Esophagus mucosa (tissue), 1 donor: ENCODE data around the gene ODF2. TPM values are rescaled to one million over a fixed set of nuclear protein-coding genes. Genes with fewer than 3 reads are reported as not detected.
"Not testable (repeated sequence)": the region's sequence is repeated elsewhere in the genome, so short reads cannot be mapped to it uniquely, and the experiment has no call there.

Source experiments
- ATAC-seq: fragments of 200-7000 bp; cut with Tn5 transposase; one replicate; pipeline ENCODE4 v1.9.1; 2020
- total RNA-seq: library from RNA; stranded (reverse); gene quantifications from one replicate; pipeline ENCODE4 v1.2.4, GENCODE V29; 2023
- donor health status: DM: yes; HTN: yes; CAD: no.

Gene ODF2
- total RNA-seq = 14.5 TPM

GRCh38 chr9:128455849-128456612 is at the start of gene ODF2:
Gene ODF2 (plus strand): TSS chr9:128456006. CDS start chr9:128456092, 86 bp downstream.
- ATAC-seq = peak; percentile 97

- ATAC-seq = no peak
Measured at GRCh38 chr9:128406848-128407391, 48.9 kb upstream of the ODF2 start.

DNA sequence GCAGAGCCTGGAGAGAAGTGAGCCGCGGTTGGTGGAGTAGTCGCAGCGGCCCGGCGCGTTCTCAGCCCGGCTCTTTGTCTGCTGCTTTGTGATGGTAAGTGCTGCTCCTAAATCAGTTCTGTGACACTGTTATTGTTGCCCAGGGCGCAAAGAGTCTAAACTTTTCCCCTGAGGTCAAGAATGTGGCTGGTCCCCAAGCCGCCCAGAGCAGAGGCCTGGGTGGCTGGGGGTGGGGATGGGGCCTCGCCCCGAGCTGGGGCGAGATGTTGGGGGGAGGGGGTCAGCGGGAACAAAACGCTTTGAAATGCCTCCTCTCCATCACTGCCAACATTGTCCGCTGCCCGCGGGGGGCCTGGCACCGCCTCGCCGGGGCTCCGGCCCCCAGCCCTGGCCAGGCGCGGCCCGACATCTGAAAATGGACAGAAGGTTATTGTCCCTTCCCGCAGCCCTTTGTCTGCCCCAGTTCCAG is 46.8 kb upstream of the ODF2 start:
- ATAC-seq = no peak

DNA sequence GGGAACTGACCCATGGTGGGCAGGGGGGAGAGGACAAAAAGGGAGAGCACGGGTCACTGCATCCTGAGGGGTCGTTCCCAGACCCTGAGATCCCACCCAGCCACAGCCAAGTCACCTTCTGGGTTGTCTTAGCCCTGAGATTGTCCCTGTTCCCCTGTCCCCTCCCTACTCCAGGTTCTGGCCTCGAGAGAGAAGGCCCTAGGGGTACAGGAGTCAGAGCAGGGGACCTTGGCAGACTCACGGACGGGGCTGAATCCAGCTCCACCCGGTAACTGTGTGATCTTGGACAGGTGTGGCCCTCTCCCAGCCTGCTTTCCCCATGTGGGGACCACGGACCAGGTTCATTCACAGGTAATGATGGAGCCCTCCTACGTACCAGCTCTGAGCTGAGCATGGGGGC is 46.4 kb upstream of the ODF2 start:
- no peak for ATAC-seq

- ATAC-seq = no peak
Measured at GRCh38 chr9:128409978-128410377, 45.8 kb upstream of the ODF2 start.

DNA sequence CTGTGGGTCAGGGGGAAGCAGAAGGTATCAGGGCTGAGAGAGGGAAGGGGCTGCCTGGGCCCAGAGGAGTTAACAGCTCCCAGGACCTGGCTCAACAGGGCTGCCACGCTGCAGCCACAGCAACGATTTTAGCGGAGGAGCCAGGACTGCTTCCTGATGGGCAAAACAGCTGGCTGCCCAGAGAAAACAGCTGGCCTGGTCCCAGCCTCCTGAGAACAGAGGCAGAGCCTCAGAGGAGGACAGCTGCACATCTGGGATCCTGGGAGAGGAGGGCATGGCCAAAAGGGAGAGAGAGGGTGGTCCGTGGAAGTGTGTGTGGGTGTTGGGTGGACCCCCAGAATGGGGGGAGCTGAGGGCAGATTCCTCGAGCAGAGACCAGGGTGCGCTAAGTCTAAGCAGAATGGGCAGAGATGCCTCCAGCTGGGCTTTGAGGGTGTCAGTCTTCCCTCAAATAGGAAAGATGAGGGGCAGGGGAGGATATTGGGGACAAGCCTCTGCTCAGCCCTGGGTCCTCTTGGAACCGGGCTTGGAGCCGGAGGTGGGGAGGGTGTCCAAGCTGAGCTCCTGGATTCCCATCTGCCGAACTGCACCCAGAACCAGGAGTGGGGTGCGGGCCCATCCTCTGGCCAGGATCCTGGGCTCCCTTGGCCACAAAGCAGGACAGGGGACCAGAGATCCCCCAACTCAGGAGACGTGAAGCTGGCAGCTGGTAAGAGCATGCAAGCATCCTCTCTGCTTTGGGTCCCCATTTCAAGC is 44.3 kb upstream of the ODF2 start:
- ATAC-seq = no peak

DNA sequence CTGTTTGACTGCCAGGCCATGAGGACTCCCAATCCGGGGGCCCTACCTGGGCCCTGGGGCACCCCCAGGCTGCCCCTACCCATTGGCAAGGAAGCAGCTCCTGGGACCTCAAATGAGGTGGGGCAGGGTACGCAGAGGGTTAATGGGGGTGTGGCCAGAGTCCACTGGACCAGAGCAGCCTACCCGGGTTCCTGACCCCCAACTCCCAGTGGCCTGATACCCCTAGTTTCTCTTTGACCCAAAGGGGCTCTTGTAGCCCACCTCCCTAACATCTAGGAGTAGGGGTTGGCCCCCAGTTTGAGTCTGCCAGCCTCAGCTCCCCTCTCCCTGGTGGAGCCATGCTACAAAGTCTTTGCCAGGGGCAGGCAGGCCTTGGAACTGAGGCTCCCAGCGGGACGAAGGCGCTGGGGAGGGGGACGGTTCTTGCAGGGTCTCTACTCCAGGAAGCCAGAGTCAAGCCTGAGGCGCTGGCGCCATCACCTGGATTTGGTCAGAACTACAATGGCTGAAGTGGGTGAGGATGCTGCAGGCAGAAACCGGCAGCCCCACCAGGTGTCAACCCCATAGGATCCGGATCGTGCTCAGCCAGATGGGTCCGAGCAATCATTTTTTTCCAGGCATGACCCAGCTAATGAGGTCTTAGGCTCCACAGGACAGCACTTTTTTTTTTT is 43.6 kb upstream of the ODF2 start:
- ATAC-seq = peak; percentile 29

DNA sequence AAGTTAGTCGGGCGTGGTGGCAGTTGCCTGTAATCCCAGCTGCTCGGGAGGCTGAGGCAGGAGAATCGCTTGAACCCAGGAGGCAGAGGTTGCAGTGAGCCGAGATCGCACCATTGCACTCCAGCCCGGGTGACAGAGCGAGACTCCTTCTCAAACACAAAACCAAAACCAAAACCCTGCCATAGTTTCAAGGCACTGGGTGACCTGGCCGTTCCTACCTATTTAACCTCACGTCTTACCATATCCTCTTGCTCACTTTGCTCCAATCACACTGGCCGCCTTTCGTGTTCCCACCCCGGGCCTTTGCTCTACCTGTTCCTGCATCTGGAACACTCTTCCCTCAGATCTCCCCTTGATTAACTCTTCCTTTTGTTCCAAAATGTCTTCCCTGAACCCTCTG is 42.1 kb upstream of the ODF2 start:
- not testable (repeated sequence) for ATAC-seq

GRCh38 chr9:128414461-128414860 is 41.3 kb upstream of the ODF2 start:
- ATAC-seq = peak; percentile 19

DNA sequence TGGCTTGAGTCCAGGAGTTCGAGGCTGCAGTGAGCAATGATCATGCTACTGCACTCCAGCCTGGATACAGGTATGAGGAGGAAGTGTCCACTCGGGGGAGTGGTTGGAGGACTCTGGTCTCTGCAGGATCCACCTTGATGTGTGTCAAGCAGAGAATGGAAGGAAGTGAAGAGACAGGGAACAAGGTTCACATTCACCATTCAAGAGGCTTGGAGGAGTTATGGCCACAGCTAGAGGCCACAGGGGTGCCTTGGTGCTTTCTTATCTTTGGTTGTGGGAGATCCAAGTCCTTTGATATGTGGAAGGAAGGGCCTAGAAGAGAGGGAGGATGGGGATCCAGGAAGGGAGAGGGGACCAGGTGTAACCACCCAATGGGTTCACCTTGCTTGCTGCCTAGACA is 40.5 kb upstream of the ODF2 start:
- ATAC-seq = no peak

DNA sequence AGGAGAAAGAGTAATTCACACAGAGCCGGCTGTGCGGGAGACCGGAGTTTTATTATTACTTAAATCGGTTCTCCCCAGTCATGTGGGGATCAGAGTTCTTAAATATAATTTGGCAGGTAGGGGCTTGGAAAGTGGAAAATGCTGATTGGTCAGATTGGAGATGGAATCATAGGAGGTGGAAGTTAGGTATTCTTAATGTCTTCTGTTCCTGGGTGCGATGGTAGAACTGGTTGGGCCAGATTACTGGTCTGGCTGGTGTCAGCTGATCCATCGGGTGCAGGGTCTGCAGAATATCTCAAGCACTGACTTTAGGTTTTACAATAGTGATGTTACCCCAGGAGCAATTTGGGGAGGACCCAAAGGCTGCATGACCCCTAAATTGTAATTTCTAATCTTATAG is 39.8 kb upstream of the ODF2 start:
- ATAC-seq = no peak

DNA sequence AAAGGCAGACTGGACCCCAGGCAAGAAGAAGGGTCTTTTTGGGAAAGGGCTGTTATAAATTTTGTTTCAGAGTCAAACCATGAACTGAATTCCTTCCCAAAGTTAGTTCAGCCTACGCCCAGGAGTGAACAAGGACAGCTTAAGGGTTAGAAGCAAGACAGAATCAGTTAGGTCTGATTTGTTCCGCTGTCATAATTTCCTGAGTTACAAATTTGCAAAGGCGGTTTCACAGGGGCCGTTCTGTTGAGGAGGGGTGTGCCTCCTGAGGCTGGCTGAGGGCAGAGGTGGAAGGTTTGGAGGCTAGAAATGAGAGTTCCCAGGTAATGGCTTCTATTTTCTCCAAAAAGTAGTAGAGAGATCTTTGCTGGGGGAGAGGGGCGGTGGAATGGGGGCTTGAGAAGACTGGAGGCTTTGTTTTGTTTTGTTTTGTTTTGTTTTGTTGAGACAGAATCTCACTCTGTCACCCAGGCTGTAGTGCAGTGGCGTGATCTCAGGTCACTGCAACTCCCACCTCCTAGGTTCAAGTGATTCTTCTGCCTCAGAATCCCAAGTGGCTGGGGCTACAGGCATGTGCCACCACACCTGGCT is 39.3 kb upstream of the ODF2 start:
- ATAC-seq = no peak

- ATAC-seq = no peak
Measured at GRCh38 chr9:128419061-128419925, 36.5 kb upstream of the ODF2 start.

GRCh38 chr9:128420060-128420650 is 35.7 kb upstream of the ODF2 start:
- peak; percentile 64 for ATAC-seq

GRCh38 chr9:128420651-128421481 is 34.9 kb upstream of the ODF2 start, which contains the start of gene CERCAM:
Gene CERCAM (plus strand): TSS chr9:128420857. CDS start chr9:128420878, 21 bp downstream.
- peak; percentile 61 for ATAC-seq

DNA sequence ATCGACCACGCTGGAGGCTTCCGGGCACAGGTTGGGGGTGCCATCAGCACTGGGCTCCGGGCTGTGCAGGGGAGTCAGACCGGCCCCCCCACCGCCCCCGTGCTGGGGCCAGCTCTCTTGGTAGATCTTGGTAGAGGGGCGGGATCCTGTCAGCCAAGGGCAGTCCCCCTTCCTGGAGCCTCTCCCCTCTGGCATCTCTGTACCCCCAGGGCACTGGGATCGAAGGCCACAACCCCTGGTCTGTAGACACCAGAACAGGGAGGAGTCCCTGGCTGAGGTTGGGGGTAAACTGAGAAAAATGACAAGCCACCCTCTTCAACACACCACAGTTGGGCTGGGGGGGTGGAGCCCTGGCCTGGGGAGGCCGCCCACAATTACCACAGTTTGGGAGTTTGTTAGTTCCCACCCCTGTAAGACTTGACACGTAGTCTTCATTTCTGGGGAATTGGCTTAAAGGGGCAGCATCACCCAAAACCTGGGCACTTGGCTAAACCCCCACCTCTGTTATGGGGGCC is 34.3 kb upstream of the ODF2 start:
- peak; percentile 7 for ATAC-seq

DNA sequence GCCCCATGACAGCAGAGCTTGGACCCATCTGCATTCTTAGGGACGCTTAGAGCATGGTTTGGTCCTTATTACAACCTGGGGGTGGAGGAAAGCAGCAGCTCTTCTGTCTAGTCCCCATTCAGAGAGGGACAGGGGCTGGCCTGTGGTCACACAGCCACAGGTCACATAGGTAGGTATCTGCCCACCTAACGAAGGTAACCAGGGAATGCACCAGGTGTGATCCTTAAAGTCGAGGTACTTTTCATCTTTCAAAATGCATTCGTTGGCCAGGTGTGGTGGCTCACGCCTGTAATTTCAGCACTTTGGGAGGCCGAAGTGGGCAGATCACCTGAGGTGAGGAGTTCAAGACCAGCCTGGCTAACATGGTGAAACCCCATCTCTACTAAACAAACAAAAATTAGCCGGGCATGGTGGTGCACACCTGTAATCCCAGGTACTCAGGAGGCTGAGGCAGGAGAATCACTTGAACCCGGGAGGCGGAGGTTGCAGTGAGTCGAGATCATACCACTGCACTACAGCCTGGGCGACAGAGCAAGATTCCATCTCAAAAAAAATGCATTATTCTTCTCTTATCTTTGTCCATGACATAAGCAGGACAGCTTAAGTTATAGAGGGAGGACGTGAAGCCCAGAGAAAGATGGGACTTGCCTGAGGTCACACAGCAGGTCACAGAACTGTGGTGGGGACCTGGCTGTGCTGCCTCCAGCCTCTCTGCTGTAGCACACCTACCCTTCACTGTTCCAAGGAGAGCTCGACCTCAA is 33.6 kb upstream of the ODF2 start:
- not testable (repeated sequence) for ATAC-seq

DNA sequence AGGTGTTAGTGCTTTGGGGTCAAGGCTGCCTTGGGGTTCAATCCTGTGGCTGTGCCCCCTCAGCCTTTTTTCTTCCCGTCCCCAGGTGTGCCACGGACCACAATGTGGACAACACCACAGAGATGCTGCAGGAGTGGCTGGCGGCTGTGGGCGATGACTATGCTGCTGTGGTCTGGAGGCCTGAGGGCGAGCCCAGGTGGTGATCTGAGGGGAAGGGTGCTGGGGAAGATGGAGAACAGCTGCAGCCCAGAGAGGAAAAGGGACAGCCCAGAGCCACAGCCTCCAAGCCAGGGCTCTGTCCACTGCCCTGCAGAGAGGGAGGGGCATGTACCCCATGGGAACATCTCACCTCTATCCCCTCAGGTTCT is 33.0 kb upstream of the ODF2 start:
- ATAC-seq = no peak

GRCh38 chr9:128423356-128423755 is 32.5 kb upstream of the ODF2 start:
- not testable (repeated sequence) for ATAC-seq
